ENCODE data around the gene CYLD.

CYLD gene

DNA sequence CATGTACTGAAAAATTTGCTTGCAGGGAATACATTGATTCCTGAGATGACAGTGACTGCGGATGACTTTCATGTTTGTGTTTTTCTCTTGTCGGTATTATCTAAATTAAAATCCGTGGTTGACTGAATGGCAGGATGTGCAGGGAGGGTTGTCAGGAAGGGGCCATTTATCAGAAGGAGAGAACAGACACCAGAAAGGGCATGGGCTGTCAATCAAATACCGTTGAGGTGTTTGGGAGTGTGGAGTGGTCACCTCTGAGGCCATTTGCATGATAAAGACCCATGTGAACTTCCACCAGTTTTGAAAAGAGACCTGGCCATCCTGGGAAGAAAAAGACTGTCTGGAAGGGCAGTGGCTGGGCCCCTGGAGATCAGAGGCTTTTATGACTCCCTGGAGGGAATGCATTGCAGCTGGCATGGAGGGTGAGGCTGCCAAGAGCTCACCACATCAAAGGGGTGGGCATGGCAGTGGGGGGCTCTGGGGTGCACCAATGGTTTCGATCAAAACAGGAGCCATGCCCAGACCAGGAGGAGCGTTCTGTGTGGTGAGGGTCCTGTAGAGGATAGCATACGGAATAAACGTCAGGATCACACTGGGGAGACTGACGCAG lies 67.1 kb downstream of the CYLD start:
- DNase-seq (ENCODE audit: insufficient read length, low spot score) (no peak), FAIRE-seq (no peak)

GRCh38 chr16:50809561-50809960 lies 67.7 kb downstream of the CYLD start:
- no peak for TF ChIP-seq CTCF (IDR thresholded peaks at IDR 0.05; ENCODE audit: insufficient read depth, missing control alignments)
- DNase-seq (ENCODE audit: insufficient read length, low spot score), result no peak
- no peak for FAIRE-seq

More for the DNA sequence above, 67.1 kb downstream of the CYLD start:
- TF ChIP-seq CTCF (IDR thresholded peaks at IDR 0.05; ENCODE audit: insufficient read depth, missing control alignments), result no peak

DNA sequence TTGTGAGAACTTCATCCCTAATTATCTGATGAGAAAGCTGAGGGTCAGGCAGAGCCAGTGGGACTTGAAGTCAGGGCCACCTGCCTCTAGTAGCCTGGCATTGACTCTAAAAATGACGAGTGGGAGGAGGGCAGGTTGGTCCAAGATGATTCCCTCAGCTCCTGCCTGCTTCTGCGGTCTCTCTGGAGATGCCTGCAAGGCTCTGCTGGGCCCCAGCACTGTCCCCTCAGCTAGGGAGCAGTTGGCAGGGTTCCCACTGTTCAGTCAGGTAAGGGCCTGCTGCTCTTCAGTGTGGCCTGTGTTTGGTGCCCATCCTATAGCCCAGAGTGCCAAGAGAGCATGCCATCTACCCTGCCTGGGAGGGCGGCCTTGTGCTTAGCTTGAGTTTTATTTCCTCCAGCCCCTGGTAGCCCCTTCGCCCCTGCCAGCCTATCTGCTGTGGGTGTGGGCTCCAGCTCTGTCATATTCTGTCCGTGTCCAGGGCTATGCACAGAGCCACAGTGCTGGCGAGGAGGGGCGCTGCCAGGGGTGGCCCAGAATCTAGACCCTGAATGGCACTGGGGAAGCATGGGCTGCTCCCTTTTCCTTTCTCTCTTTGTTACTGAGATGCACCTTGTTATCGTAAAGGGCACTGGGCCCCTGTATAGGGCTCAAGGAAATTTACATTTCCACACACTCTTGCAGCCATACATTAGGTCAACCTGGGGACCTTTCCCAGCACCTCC lies 68.5 kb downstream of the CYLD start:
- TF ChIP-seq CTCF (IDR thresholded peaks at IDR 0.05; ENCODE audit: insufficient read depth, missing control alignments), result no peak
- no peak for FAIRE-seq
- no peak for DNase-seq (ENCODE audit: insufficient read length, low spot score)

DNA sequence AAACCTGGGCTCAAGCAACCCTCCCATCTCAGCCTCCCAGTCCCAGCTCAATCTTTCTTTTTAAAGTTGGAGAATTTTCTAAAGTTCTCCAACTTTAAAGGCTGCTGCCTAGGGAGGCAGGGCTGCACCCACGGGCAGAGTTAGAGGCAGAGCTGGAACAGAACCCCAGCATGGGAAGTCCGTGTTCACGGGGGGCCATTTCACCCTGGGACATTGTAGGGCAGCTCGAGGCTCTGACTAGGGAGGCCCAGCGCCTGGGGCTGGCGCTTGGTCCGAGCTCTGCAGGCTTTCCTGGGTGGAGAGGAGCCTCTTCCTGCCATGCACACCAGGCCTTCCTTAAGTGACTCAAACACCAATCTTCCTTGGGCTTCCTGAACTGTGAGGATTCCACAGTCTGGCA lies 70.2 kb downstream of the CYLD start:
- no peak for TF ChIP-seq CTCF (IDR thresholded peaks at IDR 0.05; ENCODE audit: insufficient read depth, missing control alignments)
- DNase-seq (ENCODE audit: insufficient read length, low spot score), result no peak
- FAIRE-seq, result no peak

GRCh38 chr16:50812876-50813466 lies 71.1 kb downstream of the CYLD start:
- TF ChIP-seq CTCF (IDR thresholded peaks at IDR 0.05; ENCODE audit: insufficient read depth, missing control alignments), result no peak
- no peak for FAIRE-seq
- no peak for DNase-seq (ENCODE audit: insufficient read length, low spot score)

DNA sequence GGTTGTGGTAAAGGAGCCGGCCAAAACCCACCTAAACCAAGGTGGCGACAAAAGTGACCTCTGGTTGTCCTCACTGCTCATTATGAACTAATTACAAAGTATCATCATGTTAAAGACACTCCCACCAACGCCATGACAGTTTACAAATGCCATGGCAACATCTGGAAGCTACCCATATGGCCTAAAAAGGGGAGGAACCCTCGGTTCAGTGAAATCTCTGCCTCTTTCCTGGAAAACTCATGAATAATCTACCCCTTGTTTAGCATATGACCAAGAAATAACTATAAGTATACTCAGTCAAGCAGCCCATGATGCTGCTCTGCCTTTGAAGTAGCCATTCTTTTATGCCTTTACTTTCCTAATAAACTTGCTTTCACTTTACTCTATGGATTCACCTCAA lies 72.2 kb downstream of the CYLD start:
- FAIRE-seq (no peak), DNase-seq (ENCODE audit: insufficient read length, low spot score) (no peak)
- no peak for TF ChIP-seq CTCF (IDR thresholded peaks at IDR 0.05; ENCODE audit: insufficient read depth, missing control alignments)

GRCh38 chr16:50814541-50814940 lies 72.7 kb downstream of the CYLD start:
- DNase-seq (ENCODE audit: insufficient read length, low spot score), result no peak
- FAIRE-seq, result no peak
- no peak for TF ChIP-seq CTCF (IDR thresholded peaks at IDR 0.05; ENCODE audit: insufficient read depth, missing control alignments)

All from D721Med (cell line).